Fibroblast of pulmonary artery (primary cell): ENCODE measurements around the gene UBR2.
A peak's percentile ranks its signal among the peaks of the same experiment; 100 is the strongest.
"Not testable (repeated sequence)": the region's sequence is repeated elsewhere in the genome, so short reads cannot be mapped to it uniquely, and the experiment has no call there.

ENCODE experiments used
- DNase-seq: peaks from one replicate; pipeline ENCODE4 v3.0.0-alpha.2; 2010; ENCODE audit warnings: low read depth
- H3K4me3 ChIP-seq: replicated peaks from 2 replicates; pipeline ENCODE4 v1.5.1; 2011; ENCODE audit warnings: low read depth, mild to moderate bottlenecking, control low read depth, low read length, moderate library complexity
- CTCF ChIP-seq: IDR thresholded peaks from 2 replicates; pipeline ENCODE4 v1.5.1; 2011; ENCODE audit warnings: mild to moderate bottlenecking, control low read depth, low read length, inconsistent platforms; ENCODE audit errors: missing control alignments

The UBR2 gene

GRCh38 chr6:42565823-42566613 lies 2.2 kb downstream of the UBR2 start:
- no peak for TF ChIP-seq CTCF
- peak overlapping the region; percentile 98 for H3K4me3 ChIP-seq
- no peak for DNase-seq

- H3K4me3 ChIP-seq, result no peak overlapping the region
- no peak for DNase-seq
- no peak for TF ChIP-seq CTCF
Observed at GRCh38 chr6:42566614-42567208, 2.9 kb downstream of the UBR2 start.

- H3K4me3 ChIP-seq, DNase-seq: not testable (repeated sequence)
Observed at GRCh38 chr6:42567237-42567636, 3.4 kb downstream of the UBR2 start.

GRCh38 chr6:42569102-42570028 lies 5.5 kb downstream of the UBR2 start:
- peak; percentile 96 for DNase-seq
- no peak overlapping the region for H3K4me3 ChIP-seq
- TF ChIP-seq CTCF, result peak; percentile 14

GRCh38 chr6:42571611-42572342 lies 7.9 kb downstream of the UBR2 start:
- no peak overlapping the region for H3K4me3 ChIP-seq
- no peak for DNase-seq
- no peak for TF ChIP-seq CTCF

GRCh38 chr6:42572523-42572922 lies 8.7 kb downstream of the UBR2 start:
- TF ChIP-seq CTCF, result no peak
- H3K4me3 ChIP-seq, result no peak overlapping the region
- no peak for DNase-seq

GRCh38 chr6:42576538-42576937 lies 12.7 kb downstream of the UBR2 start:
- not testable (repeated sequence) for DNase-seq, H3K4me3 ChIP-seq
